Parathyroid adenoma (tissue), 2 donors: ENCODE results near the gene TMEM30A.

Source experiments
- H2AFZ ChIP-seq: fragments of 300-600 bp; sonication (generic); one replicate; pipeline ENCODE4 v1.7.0; 2017; ENCODE audit warnings: antibody characterized with exemption, mild to moderate bottlenecking
- H3K27ac ChIP-seq: fragments of 300-600 bp; sonication (generic); one replicate; pipeline ENCODE4 v1.7.0; 2017
- H3K27me3 ChIP-seq: fragments of 300-600 bp; sonication (generic); one replicate; pipeline ENCODE4 v1.7.0; 2017; ENCODE audit warnings: low read length; ENCODE audit not compliant: control insufficient read depth, insufficient read depth
- H3K36me3 ChIP-seq: fragments of 300-600 bp; sonication (generic); one replicate; pipeline ENCODE4 v1.7.0; 2017; ENCODE audit warnings: low read length; ENCODE audit not compliant: control insufficient read depth, insufficient read depth
- H3K4me1 ChIP-seq: fragments of 300-600 bp; sonication (generic); one replicate; pipeline ENCODE4 v1.7.0; 2017; ENCODE audit warnings: control low read depth
- H3K4me2 ChIP-seq: fragments of 300-600 bp; sonication (generic); one replicate; pipeline ENCODE4 v1.7.0; 2017; ENCODE audit warnings: low read length
- H3K4me3 ChIP-seq: fragments of 300-600 bp; sonication (generic); one replicate; pipeline ENCODE4 v1.7.0; 2017; ENCODE audit warnings: low read depth, low read length
- H3K79me2 ChIP-seq: fragments of 300-600 bp; sonication (generic); one replicate; pipeline ENCODE4 v1.7.0; 2017; ENCODE audit warnings: control low read depth
- H3K9ac ChIP-seq: fragments of 300-600 bp; sonication (generic); one replicate; pipeline ENCODE4 v1.7.0; 2017; ENCODE audit warnings: mild to moderate bottlenecking
- H3K9me3 ChIP-seq: fragments of 300-600 bp; sonication (generic); one replicate; pipeline ENCODE4 v1.7.0; 2017; ENCODE audit warnings: low read length; ENCODE audit not compliant: control insufficient read depth
- CTCF ChIP-seq: fragments of 300-600 bp; sonication (generic); IDR thresholded peaks from one replicate; pipeline ENCODE4 v1.7.0; 2017; ENCODE audit warnings: antibody characterized with exemption, mild to moderate bottlenecking
- donor health status: primary hyperparathyroidism.

Gene TMEM30A

GRCh38 chr6:75302280-75302679 is 17.7 kb upstream of the TMEM30A start:
- H3K9me3 ChIP-seq: no peaks in the 10 kb centered on the region
- H3K27ac ChIP-seq: no peak overlapping the region
- TF ChIP-seq CTCF: no peak
- no peaks in the 10 kb centered on the region for H3K27me3 ChIP-seq
- no peaks in the 10 kb centered on the region for H3K36me3 ChIP-seq
- H3K4me3 ChIP-seq: no peak overlapping the region
- no peaks in the 10 kb centered on the region for H3K79me2 ChIP-seq
- no peak overlapping the region for H2AFZ ChIP-seq
- H3K4me1 ChIP-seq: no peaks in the 10 kb centered on the region
- no peak overlapping the region for H3K4me2 ChIP-seq
- no peak overlapping the region for H3K9ac ChIP-seq

DNA sequence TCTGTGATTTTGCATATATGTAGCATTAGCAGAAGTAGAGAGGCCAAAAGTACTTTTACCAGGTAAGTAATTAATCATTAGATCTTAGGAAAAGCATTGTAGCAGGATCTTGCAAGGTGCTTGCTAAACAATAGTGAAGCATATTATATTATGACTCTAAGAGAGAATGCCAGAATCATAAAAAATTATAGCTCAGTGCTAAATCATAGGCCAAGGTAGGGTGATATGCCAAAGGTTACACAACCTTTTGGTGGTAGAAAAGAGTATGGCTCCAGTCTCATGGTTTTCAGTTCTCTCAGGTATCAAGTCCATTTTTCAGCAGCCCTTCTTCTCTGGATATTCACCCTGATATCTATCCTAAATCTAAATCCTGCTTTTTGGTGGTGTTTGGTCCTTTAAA is 16.9 kb upstream of the TMEM30A start:
- H2AFZ ChIP-seq: no peak overlapping the region
- H3K9ac ChIP-seq: no peak overlapping the region
- H3K36me3 ChIP-seq: no peaks in the 10 kb centered on the region
- no peaks in the 10 kb centered on the region for H3K27me3 ChIP-seq
- no peak overlapping the region for H3K4me2 ChIP-seq
- no peak for TF ChIP-seq CTCF
- no peak overlapping the region for H3K4me3 ChIP-seq
- H3K9me3 ChIP-seq: no peaks in the 10 kb centered on the region
- H3K27ac ChIP-seq: no peak overlapping the region
- no peaks in the 10 kb centered on the region for H3K79me2 ChIP-seq
- H3K4me1 ChIP-seq: no peaks in the 10 kb centered on the region

DNA sequence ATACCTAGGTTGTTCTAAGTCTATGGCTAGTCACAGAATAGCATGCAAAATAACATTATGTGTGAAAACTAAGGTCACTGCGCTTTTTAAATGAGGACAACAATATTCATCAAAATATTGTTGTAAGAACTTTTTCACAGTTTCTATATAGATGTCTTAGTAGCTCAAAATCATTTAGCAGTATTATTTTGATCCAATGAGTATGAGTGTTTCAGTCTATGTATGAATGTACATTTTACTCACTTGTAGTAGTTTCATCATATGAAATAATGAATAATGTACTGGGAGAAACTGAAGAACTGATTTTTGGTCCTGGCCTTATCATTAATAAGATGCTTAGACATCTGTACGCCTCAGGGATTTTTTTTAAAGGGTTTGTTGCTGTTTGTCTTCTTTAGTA is 16.5 kb upstream of the TMEM30A start:
- TF ChIP-seq CTCF: no peak
- Histone ChIP-seq H3K27ac (no peak overlapping the region), H3K9ac (no peak overlapping the region), H3K4me3 (no peak overlapping the region), H3K27me3 (no peaks in the 10 kb centered on the region), H3K9me3 (no peaks in the 10 kb centered on the region), H3K79me2 (no peaks in the 10 kb centered on the region), H3K4me2 (no peak overlapping the region), H3K36me3 (no peaks in the 10 kb centered on the region), H2AFZ (no peak overlapping the region), H3K4me1 (no peaks in the 10 kb centered on the region)

GRCh38 chr6:75300531-75300855 is 15.9 kb upstream of the TMEM30A start:
- Histone ChIP-seq H3K4me1 (no peaks in the 10 kb centered on the region), H3K79me2 (no peaks in the 10 kb centered on the region), H2AFZ (no peak overlapping the region), H3K27ac (no peak overlapping the region), H3K36me3 (no peaks in the 10 kb centered on the region), H3K9ac (no peak overlapping the region), H3K4me3 (no peak overlapping the region), H3K4me2 (no peak overlapping the region), H3K27me3 (no peaks in the 10 kb centered on the region), H3K9me3 (no peaks in the 10 kb centered on the region)
- no peak for TF ChIP-seq CTCF

DNA sequence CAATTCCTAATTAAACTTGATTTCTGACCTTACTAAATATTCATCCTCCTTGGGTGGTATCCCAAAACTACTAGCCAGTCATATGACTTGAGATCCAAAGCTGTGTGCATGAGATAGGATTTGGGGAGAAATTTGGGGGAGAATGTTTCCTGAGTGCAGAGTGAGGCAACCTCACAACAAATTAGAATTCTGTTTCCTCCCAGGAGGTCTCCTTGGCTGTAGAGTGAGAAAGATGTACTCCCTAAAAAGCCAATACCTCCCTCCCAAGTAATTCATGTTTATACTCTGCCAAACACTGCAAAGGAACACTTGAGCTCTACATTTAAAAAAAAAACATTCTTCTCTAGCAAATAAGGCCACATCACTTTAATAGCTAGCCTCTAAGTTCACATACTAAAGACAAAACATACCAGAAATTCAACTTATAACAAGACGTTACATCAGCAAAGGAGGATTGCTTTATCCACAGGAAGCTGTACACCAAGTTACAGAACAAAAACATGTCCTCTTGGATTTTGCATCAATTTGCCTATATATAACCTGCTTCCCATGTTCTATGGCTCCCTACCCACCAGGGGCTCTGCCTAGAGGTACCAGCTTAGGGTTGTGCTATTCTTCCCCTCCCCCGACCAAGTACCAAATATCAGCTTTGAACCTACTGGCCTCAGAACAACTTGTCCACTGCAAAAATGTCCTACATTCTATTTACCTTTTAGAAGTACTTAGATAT is 15.4 kb upstream of the TMEM30A start:
- no peaks in the 10 kb centered on the region for H3K27me3 ChIP-seq
- no peaks in the 10 kb centered on the region for H3K9me3 ChIP-seq
- H3K4me1 ChIP-seq: no peaks in the 10 kb centered on the region
- no peak overlapping the region for H3K4me3 ChIP-seq
- no peak overlapping the region for H2AFZ ChIP-seq
- no peak overlapping the region for H3K4me2 ChIP-seq
- H3K27ac ChIP-seq: no peak overlapping the region
- H3K79me2 ChIP-seq: no peaks in the 10 kb centered on the region
- TF ChIP-seq CTCF: no peak
- H3K9ac ChIP-seq: no peak overlapping the region
- H3K36me3 ChIP-seq: no peaks in the 10 kb centered on the region
